AG10803 (cell line): ENCODE data around the gene SPTBN4.

ENCODE experiments used
- DNase-seq: peaks from one replicate; pipeline ENCODE4 v3.0.0; 2010; ENCODE audit warnings: low read depth
- H3K4me3 ChIP-seq: 2 replicates; pipeline ENCODE4 v1.5.1; 2011; ENCODE audit warnings: mild to moderate bottlenecking, low read length, control low read depth
- TF ChIP-seq, protein P1 (sequence below): conservative IDR thresholded peaks from 2 replicates; pipeline ENCODE4 v1.5.1; 2011; ENCODE audit warnings: mild to moderate bottlenecking, low read length, control low read depth, inconsistent platforms

SPTBN4 gene

DNA sequence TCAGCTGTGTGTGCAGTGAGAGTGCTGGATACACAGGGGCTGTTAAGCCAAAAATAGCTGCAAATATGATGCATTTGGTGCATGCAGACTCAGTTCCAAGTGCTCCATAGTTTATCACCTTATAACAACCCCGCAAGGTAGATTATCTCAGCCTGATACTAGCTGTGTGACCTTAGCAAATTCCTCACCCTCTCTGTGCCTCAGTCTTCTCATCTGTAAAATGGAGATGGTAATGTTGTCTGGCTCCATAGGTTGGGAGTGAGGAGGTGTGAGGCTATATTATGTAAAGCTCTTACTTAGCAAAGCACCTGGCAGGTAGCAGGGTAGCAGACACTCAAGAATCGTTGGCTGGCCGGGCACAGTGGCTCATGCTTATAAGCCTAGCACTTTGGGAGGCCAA is 86.0 kb downstream of the SPTBN4 start:
- no peak overlapping the region for H3K4me3 ChIP-seq
- TF ChIP-seq, protein P1, sequence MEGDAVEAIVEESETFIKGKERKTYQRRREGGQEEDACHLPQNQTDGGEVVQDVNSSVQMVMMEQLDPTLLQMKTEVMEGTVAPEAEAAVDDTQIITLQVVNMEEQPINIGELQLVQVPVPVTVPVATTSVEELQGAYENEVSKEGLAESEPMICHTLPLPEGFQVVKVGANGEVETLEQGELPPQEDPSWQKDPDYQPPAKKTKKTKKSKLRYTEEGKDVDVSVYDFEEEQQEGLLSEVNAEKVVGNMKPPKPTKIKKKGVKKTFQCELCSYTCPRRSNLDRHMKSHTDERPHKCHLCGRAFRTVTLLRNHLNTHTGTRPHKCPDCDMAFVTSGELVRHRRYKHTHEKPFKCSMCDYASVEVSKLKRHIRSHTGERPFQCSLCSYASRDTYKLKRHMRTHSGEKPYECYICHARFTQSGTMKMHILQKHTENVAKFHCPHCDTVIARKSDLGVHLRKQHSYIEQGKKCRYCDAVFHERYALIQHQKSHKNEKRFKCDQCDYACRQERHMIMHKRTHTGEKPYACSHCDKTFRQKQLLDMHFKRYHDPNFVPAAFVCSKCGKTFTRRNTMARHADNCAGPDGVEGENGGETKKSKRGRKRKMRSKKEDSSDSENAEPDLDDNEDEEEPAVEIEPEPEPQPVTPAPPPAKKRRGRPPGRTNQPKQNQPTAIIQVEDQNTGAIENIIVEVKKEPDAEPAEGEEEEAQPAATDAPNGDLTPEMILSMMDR: no peak
- no peak for DNase-seq

DNA sequence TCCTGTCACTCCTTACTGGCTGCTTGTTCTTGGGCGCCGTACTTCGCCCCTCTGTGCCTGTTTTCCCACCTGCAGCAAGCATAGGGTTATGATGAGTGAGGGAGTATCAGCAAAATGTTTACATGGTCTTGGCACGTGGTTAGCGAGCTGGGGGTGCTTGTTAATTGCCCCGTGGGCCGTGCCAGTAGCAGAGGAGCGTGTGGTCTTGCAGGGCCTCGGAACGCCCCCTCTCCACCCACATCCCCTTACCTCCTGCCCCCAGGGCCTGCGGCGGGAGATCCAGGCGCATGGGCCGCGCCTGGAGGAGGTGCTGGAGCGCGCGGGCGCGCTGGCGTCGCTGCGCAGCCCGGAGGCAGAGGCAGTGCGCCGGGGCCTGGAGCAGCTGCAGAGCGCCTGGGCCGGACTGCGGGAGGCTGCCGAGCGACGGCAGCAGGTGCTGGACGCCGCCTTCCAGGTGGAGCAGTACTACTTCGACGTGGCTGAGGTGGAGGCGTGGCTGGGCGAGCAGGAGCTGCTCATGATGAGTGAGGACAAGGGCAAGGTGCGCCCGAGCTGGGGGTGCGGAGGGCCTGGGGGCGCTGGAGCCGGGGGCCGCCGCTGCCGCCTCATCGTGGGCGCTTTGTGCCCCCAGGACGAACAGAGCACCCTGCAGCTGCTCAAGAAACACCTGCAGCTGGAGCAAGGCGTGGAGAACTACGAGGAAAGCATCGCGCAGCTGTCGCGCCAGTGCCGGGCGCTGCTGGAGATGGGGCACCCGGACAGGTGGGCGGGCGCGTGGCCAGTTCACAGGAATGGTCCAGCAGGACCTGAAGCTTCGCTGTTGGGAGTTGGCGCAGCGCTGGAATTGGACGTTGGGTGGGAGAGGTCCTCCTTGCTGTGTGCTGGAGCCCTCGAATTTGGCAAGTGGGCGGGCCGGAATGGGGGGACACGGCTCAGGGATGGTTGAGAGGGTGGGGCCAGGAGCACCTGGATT is 87.4 kb downstream of the SPTBN4 start:
- no peak overlapping the region for H3K4me3 ChIP-seq
- TF ChIP-seq, protein P1: no peak
- no peak for DNase-seq

DNA sequence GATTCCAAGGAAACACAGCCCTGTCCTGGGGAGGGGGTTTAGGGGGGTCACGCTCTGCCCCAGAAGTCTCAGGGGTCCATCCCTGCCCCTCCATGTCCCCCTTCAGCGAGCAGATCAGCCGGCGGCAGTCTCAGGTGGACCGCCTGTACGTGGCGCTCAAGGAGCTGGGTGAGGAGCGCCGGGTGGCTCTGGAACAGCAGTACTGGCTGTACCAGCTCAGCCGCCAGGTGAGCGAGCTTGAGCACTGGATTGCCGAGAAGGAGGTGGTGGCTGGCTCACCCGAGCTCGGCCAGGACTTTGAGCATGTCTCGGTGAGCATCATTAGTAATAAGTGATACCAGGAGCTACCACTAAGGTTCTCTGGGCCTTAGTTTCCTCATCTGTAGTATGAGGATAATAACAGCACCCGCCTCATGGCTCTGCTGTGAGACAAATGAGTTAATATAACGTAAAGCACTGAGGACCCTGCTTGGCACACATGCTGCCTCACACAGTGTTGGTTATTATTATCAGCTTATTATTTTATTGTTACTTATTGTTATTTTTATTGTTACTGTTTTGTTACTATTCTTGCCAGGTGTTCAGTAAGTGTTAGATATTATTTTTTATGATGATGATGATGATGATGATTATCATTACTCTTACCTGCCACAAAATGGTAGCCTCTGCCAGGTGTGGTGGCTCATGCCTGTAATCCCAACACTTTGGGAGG is 89.3 kb downstream of the SPTBN4 start:
- no peak for DNase-seq
- TF ChIP-seq, protein P1: no peak
- no peak overlapping the region for H3K4me3 ChIP-seq

DNA sequence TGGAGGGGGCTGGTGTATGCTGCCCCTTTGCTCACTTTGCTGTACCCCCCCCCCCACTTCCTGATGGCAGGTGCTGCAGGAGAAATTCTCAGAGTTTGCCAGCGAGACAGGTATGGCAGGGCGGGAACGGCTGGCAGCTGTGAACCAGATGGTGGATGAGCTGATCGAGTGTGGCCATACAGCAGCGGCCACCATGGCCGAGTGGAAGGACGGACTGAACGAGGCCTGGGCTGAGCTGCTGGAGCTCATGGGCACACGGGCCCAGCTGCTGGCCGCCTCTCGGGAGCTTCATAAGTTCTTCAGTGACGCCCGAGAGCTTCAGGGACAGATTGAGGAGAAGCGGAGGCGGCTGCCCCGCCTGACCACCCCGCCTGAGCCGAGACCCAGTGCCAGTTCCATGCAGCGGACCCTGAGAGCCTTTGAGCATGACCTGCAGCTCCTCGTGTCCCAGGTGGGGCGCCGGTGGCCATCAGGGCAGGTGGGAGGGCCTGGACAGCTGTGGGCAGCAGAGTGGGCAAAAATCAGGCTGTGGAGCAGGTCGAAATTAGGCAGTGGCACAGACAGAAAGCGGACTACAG is 90.2 kb downstream of the SPTBN4 start:
- no peak for DNase-seq
- TF ChIP-seq, protein P1: no peak
- H3K4me3 ChIP-seq: no peak overlapping the region

DNA sequence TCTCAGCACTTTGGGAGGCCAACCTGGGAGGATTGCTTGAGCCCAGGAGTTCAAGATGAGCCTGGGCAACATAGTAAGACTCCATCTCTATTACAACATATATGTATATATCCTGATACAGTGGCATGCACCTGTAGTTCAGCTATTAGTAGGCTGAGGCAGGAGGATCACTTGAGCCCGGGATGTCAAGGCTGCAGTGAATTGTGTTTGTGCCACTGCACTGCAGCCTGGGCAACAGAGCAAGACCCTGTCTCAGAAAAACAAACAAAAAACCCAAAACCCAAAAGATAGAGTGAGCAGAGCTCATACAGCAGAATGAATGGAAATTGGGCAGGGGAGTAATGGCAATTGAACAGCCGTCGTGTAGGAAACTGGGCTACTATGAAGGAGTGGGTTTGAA is 92.6 kb downstream of the SPTBN4 start:
- H3K4me3 ChIP-seq: no peak overlapping the region
- DNase-seq: no peak
- TF ChIP-seq, protein P1: no peak

DNA sequence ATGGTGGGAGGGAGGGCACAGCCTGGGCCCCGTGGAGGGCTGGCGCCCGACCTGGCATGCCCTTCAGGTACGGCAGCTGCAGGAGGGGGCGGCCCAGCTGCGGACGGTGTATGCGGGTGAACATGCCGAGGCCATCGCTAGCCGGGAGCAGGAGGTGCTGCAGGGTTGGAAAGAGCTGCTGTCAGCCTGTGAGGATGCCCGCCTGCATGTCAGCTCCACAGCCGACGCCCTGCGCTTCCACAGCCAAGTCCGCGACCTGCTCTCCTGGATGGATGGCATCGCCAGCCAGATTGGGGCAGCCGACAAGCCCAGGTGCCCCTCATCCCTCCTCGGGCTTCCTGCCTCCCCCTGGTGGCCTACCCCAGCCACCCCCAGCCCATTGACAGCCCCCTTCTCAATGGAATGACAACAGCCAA is 93.3 kb downstream of the SPTBN4 start:
- DNase-seq: no peak
- TF ChIP-seq, protein P1: no peak
- H3K4me3 ChIP-seq: no peak overlapping the region
